Neural cell (in vitro differentiated cells): ENCODE measurements around the gene SOBP. TPM values are rescaled to one million over a fixed set of nuclear protein-coding genes. Genes with fewer than 3 reads are reported as not detected.
A peak's percentile ranks its signal among the peaks of the same experiment; 100 is the strongest.

Experiments used
- H2AFZ ChIP-seq: fragments of 200-600, 300-800 bp; sonication (generic), shearing (Covaris generic); 2 replicates; pipeline ENCODE4 v1.6.0; 2014; ENCODE audit warnings: low read depth, mild to moderate bottlenecking, antibody characterized with exemption, low read length, moderate library complexity
- H3F3A ChIP-seq: fragments of 200-600 bp; shearing (Covaris generic); 2 replicates; pipeline ENCODE4 v1.6.1; 2016; ENCODE audit warnings: mild to moderate bottlenecking, moderate library complexity, mixed read lengths, antibody characterized with exemption, low read length; ENCODE audit not compliant: insufficient read depth, poor library complexity, severe bottlenecking
- H3K27ac ChIP-seq: fragments of 200-600, 300-800 bp; sonication (generic), shearing (Covaris generic); 2 replicates; pipeline ENCODE4 v1.5.1; 2014; ENCODE audit warnings: mild to moderate bottlenecking, low read length, moderate library complexity
- H3K27me3 ChIP-seq: fragments of 300-800, 200-600 bp; sonication (generic), shearing (Covaris generic); 2 replicates; pipeline ENCODE4 v1.6.0; 2014; ENCODE audit warnings: mild to moderate bottlenecking, low read depth, low read length, moderate library complexity; ENCODE audit not compliant: insufficient read depth
- H3K36me3 ChIP-seq: fragments of 300-800, 200-600 bp; sonication (generic), shearing (Covaris generic); 2 replicates; pipeline ENCODE4 v1.5.1; 2014; ENCODE audit warnings: mild to moderate bottlenecking, antibody characterized with exemption, low read length, moderate library complexity; ENCODE audit not compliant: insufficient read depth
- H3K4me2 ChIP-seq: fragments of 300-800, 200-600 bp; sonication (generic), shearing (Covaris generic); 2 replicates; pipeline ENCODE4 v1.6.0; 2014; ENCODE audit warnings: mild to moderate bottlenecking, low read length
- H3K4me3 ChIP-seq: fragments of 300-800, 200-600 bp; sonication (generic), shearing (Covaris generic); 2 replicates; pipeline ENCODE4 v1.5.1; 2014; ENCODE audit warnings: mild to moderate bottlenecking, low read length, moderate library complexity
- H3K79me2 ChIP-seq: fragments of 200-600 bp; shearing (Covaris generic); replicated peaks from 2 replicates; pipeline ENCODE4 v1.6.0; 2014; ENCODE audit warnings: mild to moderate bottlenecking, low read length, moderate library complexity; ENCODE audit not compliant: insufficient read depth
- H3K9ac ChIP-seq: fragments of 300-800, 200-600 bp; sonication (generic), shearing (Covaris generic); 2 replicates; pipeline ENCODE4 v1.6.1; 2016; ENCODE audit warnings: mild to moderate bottlenecking, low read length, mixed read lengths
- H3K9me2 ChIP-seq: fragments of 200-600 bp; shearing (Covaris generic); 2 replicates; pipeline ENCODE4 v1.6.1; 2016; ENCODE audit warnings: mild to moderate bottlenecking, low read length, mixed read lengths; ENCODE audit not compliant: insufficient read depth
- H3K9me3 ChIP-seq: fragments of 200-600, 300-800 bp; sonication (generic), shearing (Covaris generic); 2 replicates; pipeline ENCODE4 v1.6.1; 2016; ENCODE audit warnings: mild to moderate bottlenecking, mixed run types, low read length, moderate library complexity, mixed read lengths
- H4K20me1 ChIP-seq: fragments of 200-600 bp; shearing (Covaris generic); 2 replicates; pipeline ENCODE4 v1.6.1; 2016; ENCODE audit warnings: mild to moderate bottlenecking, mixed run types; ENCODE audit not compliant: insufficient read depth
- EP300 ChIP-seq: fragments of 450-650 bp; conservative IDR thresholded peaks from 2 replicates; pipeline ENCODE4 v1.6.1; 2014; ENCODE audit warnings: antibody characterized with exemption, mild to moderate bottlenecking, moderate library complexity; ENCODE audit not compliant: poor library complexity, severe bottlenecking
- EZH2 ChIP-seq: fragments of 200-600, 300-800 bp; shearing (Covaris generic), sonication (generic); IDR thresholded peaks from 2 replicates; pipeline ENCODE4 v1.6.1; 2014; ENCODE audit warnings: antibody characterized with exemption, low read length, borderline replicate concordance, mild to moderate bottlenecking; ENCODE audit not compliant: insufficient read depth, poor library complexity, severe bottlenecking
- MXI1 ChIP-seq: fragments of 450-650 bp; conservative IDR thresholded peaks from 2 replicates; pipeline ENCODE4 v1.6.1; 2014; ENCODE audit warnings: antibody characterized with exemption, mild to moderate bottlenecking; ENCODE audit not compliant: poor library complexity, severe bottlenecking
- POLR2AphosphoS5 ChIP-seq: IDR thresholded peaks from 2 replicates; pipeline ENCODE4 v1.6.1; 2012
- RAD21 ChIP-seq: fragments of 450-650 bp; conservative IDR thresholded peaks from 2 replicates; pipeline ENCODE4 v1.6.1; 2014; ENCODE audit warnings: antibody characterized with exemption, mild to moderate bottlenecking, moderate library complexity
- SMC3 ChIP-seq: fragments of 450-650 bp; conservative IDR thresholded peaks from 2 replicates; pipeline ENCODE4 v1.6.1; 2014; ENCODE audit warnings: antibody characterized with exemption, mild to moderate bottlenecking, moderate library complexity; ENCODE audit not compliant: poor library complexity
- TAF1 ChIP-seq: IDR thresholded peaks from 2 replicates; pipeline ENCODE4 v1.6.1; 2012; ENCODE audit warnings: low read depth
- polyA plus RNA-seq: library from polyadenylated mRNA; depleted of rRNA; stranded (reverse); fragments of >200 nt; gene quantifications from 2 replicates; pipeline ENCODE4 v1.2.3, GENCODE V29; 2014
- TF ChIP-seq, protein P1 (sequence below): IDR thresholded peaks from 2 replicates; pipeline ENCODE4 v1.6.1; 2012; ENCODE audit warnings: borderline replicate concordance
- TF ChIP-seq, protein P2 (sequence below): fragments of 450-650 bp; IDR thresholded peaks from 2 replicates; pipeline ENCODE4 v1.5.1; 2014; ENCODE audit warnings: antibody characterized with exemption, mild to moderate bottlenecking, moderate library complexity; ENCODE audit not compliant: poor library complexity, severe bottlenecking

Gene SOBP
- polyA plus RNA-seq, 1 donor from 2014 or later = 16.4 TPM

DNA sequence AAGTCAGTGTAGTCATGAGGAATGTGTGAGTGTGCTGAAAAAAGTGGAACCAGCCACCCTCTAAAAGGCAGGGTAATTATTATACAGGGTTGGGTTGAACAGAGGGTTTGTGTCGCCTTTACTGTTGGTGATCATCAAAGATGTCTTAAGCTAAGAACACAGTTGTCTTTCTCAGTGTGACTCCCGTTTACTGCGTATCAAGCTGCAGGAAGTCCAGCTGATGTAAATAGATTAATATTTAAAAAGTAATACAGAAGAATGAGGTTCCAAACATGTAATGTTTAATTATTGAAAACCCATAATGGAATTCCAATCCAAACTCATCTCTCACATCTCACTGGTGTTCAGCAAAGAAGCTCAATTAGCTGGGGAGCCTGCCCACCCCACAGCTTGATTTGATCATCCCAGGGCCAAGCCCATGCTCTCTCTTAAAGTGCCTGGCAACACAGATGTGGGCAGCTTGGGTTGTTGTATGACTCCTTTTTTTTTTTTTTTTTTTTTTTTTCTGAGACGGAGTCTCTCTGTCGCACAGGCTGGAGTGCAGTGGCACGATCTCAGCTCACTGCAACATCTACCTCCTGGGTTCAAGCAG, 127.5 kb downstream of the SOBP start:
- H3K9me3 ChIP-seq = no peaks in the 10 kb centered on the region
- no peak overlapping the region for H2AFZ ChIP-seq
- H3F3A ChIP-seq = no peaks in the 10 kb centered on the region
- H3K9me2 ChIP-seq = no peaks in the 10 kb centered on the region
- no peak overlapping the region for H3K4me2 ChIP-seq
- H3K4me3 ChIP-seq = no peak overlapping the region
- H3K9ac ChIP-seq = no peak overlapping the region
- H3K79me2 ChIP-seq = peaks cover 4% of the 10 kb centered on the region
- H3K36me3 ChIP-seq = peaks cover 1% of the 10 kb centered on the region
- no peak for TF ChIP-seq POLR2AphosphoS5
- TF ChIP-seq EZH2 = no peak
- TF ChIP-seq TAF1 = no peak
- TF ChIP-seq, protein P1, sequence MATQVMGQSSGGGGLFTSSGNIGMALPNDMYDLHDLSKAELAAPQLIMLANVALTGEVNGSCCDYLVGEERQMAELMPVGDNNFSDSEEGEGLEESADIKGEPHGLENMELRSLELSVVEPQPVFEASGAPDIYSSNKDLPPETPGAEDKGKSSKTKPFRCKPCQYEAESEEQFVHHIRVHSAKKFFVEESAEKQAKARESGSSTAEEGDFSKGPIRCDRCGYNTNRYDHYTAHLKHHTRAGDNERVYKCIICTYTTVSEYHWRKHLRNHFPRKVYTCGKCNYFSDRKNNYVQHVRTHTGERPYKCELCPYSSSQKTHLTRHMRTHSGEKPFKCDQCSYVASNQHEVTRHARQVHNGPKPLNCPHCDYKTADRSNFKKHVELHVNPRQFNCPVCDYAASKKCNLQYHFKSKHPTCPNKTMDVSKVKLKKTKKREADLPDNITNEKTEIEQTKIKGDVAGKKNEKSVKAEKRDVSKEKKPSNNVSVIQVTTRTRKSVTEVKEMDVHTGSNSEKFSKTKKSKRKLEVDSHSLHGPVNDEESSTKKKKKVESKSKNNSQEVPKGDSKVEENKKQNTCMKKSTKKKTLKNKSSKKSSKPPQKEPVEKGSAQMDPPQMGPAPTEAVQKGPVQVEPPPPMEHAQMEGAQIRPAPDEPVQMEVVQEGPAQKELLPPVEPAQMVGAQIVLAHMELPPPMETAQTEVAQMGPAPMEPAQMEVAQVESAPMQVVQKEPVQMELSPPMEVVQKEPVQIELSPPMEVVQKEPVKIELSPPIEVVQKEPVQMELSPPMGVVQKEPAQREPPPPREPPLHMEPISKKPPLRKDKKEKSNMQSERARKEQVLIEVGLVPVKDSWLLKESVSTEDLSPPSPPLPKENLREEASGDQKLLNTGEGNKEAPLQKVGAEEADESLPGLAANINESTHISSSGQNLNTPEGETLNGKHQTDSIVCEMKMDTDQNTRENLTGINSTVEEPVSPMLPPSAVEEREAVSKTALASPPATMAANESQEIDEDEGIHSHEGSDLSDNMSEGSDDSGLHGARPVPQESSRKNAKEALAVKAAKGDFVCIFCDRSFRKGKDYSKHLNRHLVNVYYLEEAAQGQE = no peak
- no peak for TF ChIP-seq SMC3
- TF ChIP-seq, protein P2, sequence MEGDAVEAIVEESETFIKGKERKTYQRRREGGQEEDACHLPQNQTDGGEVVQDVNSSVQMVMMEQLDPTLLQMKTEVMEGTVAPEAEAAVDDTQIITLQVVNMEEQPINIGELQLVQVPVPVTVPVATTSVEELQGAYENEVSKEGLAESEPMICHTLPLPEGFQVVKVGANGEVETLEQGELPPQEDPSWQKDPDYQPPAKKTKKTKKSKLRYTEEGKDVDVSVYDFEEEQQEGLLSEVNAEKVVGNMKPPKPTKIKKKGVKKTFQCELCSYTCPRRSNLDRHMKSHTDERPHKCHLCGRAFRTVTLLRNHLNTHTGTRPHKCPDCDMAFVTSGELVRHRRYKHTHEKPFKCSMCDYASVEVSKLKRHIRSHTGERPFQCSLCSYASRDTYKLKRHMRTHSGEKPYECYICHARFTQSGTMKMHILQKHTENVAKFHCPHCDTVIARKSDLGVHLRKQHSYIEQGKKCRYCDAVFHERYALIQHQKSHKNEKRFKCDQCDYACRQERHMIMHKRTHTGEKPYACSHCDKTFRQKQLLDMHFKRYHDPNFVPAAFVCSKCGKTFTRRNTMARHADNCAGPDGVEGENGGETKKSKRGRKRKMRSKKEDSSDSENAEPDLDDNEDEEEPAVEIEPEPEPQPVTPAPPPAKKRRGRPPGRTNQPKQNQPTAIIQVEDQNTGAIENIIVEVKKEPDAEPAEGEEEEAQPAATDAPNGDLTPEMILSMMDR = no peak
- no peak for TF ChIP-seq RAD21
- no peak for TF ChIP-seq MXI1
- no peak for TF ChIP-seq EP300
- H3K27ac ChIP-seq = peak overlapping the region; percentile 50
- no peaks in the 10 kb centered on the region for H3K27me3 ChIP-seq
- no peaks in the 10 kb centered on the region for H4K20me1 ChIP-seq

DNA sequence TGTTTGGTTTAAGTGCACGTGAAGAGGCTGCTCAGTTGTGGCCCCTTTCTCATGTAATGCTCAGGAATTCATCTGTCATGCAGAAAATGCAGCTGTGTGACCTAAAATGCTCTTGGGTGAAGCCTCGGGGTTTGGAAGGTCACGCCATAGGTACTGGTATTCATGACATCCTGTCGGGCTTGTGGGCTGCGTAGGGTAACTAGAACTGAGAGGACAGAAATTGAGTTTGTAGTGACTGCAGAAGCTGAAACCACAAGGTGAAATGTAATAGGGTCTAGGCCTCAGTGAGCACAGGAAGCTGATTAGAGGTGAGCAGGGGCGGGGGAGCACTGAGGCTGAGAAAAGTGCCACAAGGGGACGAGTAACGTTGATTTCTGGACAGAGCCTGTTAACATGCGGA, 128.8 kb downstream of the SOBP start:
- no peak for TF ChIP-seq MXI1
- no peak for TF ChIP-seq TAF1
- no peak for TF ChIP-seq POLR2AphosphoS5
- TF ChIP-seq EP300 = no peak
- TF ChIP-seq, protein P1 = no peak
- TF ChIP-seq, protein P2 = no peak
- TF ChIP-seq RAD21 = no peak
- no peak for TF ChIP-seq SMC3
- TF ChIP-seq EZH2 = no peak
- Histone ChIP-seq H2AFZ (no peak overlapping the region), H4K20me1 (no peaks in the 10 kb centered on the region), H3F3A (no peaks in the 10 kb centered on the region), H3K27me3 (no peaks in the 10 kb centered on the region), H3K9me3 (no peaks in the 10 kb centered on the region), H3K9me2 (no peaks in the 10 kb centered on the region), H3K4me2 (no peak overlapping the region), H3K9ac (no peak overlapping the region), H3K36me3 (peaks cover 3% of the 10 kb centered on the region), H3K4me3 (no peak overlapping the region), H3K79me2 (peaks cover 4% of the 10 kb centered on the region), H3K27ac (no peak overlapping the region)
